ENCODE data around the gene KRTAP1-5. TPM values are rescaled to one million over a fixed set of nuclear protein-coding genes. Genes with fewer than 3 reads are reported as not detected.
"Not testable (repeated sequence)": the region's sequence is repeated elsewhere in the genome, so short reads cannot be mapped to it uniquely, and the experiment has no call there.

KRTAP1-5 gene
- total RNA-seq, 4 donors from 2014 or later = not detected

DNA sequence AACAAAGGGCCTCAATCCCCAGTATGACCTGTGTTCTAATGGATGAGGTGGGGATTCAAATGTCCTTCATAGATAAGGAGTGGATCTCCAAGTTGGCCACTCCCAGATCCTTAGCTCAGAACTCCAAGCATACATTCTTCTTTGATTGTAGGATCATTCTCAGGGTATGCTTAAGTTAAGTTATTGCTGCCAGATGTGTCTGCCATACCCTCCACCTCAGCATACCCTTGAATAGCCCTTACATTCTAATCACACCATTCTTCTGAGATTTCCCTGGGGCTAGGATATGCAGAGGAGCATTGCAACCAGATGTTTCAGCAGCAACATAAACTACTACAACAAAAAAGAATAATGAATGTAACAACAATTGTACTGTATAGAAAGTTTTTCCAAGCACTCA is 40.3 kb upstream of the KRTAP1-5 start:
- intact Hi-C loops (cut with DNase I) = no loop called here
- TF ChIP-seq POLR2A (IDR thresholded peaks at IDR 0.05) = no peak
- no peak for TF ChIP-seq CTCF (IDR thresholded peaks at IDR 0.05)
- DNase-seq = no peak
- Histone ChIP-seq H3K27ac (no peak overlapping the region), H3K36me3 (no peaks in the 10 kb centered on the region), H3K27me3 (no peaks in the 10 kb centered on the region), H3K4me3 (no peak overlapping the region), H3K4me1 (no peaks in the 10 kb centered on the region), H3K9me3 (no peaks in the 10 kb centered on the region)

- H3K4me1 ChIP-seq = no peaks in the 10 kb centered on the region
- H3K27me3 ChIP-seq = no peaks in the 10 kb centered on the region
- no peak within 1 kb of the TSS for H3K4me3 ChIP-seq
- WGBS, 2 donors = 41 to 53% methylated on average over 5 of the region's 6 CpGs
- no peak within 1 kb of the TSS for H3K27ac ChIP-seq
- no peaks in the 10 kb centered on the region for H3K9me3 ChIP-seq
- TF ChIP-seq CTCF (IDR thresholded peaks at IDR 0.05) = no peak
- TF ChIP-seq POLR2A (IDR thresholded peaks at IDR 0.05) = no peak
- no peak for DNase-seq
- intact Hi-C loops (cut with DNase I) = no loop called here
- H3K36me3 ChIP-seq = no peaks in the 10 kb centered on the region
Measured at GRCh38 chr17:41065829-41066624, 39.0 kb upstream of the KRTAP1-5 start, which contains the start of gene KRTAP2-4. TSS of gene KRTAP2-4 (minus strand) at chr17:41065879. CDS start at chr17:41065845, 34 bp downstream.

GRCh38 chr17:41065016-41065689 is 38.1 kb upstream of the KRTAP1-5 start:
- intact Hi-C loops (cut with DNase I); H3K36me3 ChIP-seq; H3K9me3 ChIP-seq; H3K27me3 ChIP-seq; H3K4me3 ChIP-seq; H3K4me1 ChIP-seq; DNase-seq; H3K27ac ChIP-seq: not testable (repeated sequence)
- WGBS, 2 donors = 62 to 86% methylated on average over 4 to 7 of the region's 16 CpGs

GRCh38 chr17:41064301-41064700 is 37.3 kb upstream of the KRTAP1-5 start:
- Histone ChIP-seq H3K27ac (no peak overlapping the region), H3K36me3 (no peaks in the 10 kb centered on the region), H3K9me3 (no peaks in the 10 kb centered on the region), H3K27me3 (no peaks in the 10 kb centered on the region), H3K4me1 (no peaks in the 10 kb centered on the region), H3K4me3 (no peak overlapping the region)
- 70 to 75% methylated on average over 1 of the region's 1 CpG for WGBS, 2 donors
- no peak for DNase-seq
- TF ChIP-seq POLR2A (IDR thresholded peaks at IDR 0.05) (no peak), CTCF (IDR thresholded peaks at IDR 0.05) (no peak)
- intact Hi-C loops (cut with DNase I) = no loop called here

- Histone ChIP-seq H3K27ac (no peak overlapping the region), H3K4me1 (no peaks in the 10 kb centered on the region), H3K36me3 (no peaks in the 10 kb centered on the region), H3K27me3 (peaks cover 0 to 5% (median 0%) of the 10 kb centered on the region in 4 donors), H3K4me3 (no peak overlapping the region), H3K9me3 (no peaks in the 10 kb centered on the region)
- intact Hi-C loops (cut with DNase I) = no loop called here
- TF ChIP-seq POLR2A (IDR thresholded peaks at IDR 0.05) (no peak), CTCF (IDR thresholded peaks at IDR 0.05) (no peak)
- DNase-seq = no peak
- 77 to 82% methylated on average over 4 of the region's 4 CpGs for WGBS, 2 donors
Measured at GRCh38 chr17:41063449-41063848, 36.4 kb upstream of the KRTAP1-5 start.
